ENCODE results near the gene TTC21A. TPM values are rescaled to one million over a fixed set of nuclear protein-coding genes. Genes with fewer than 3 reads are reported as not detected.
"Not testable (repeated sequence)": the region's sequence is repeated elsewhere in the genome, so short reads cannot be mapped to it uniquely, and the experiment has no call there.

TTC21A gene
- total RNA-seq, 1 donor from 2014 or later = 6.8 TPM

DNA sequence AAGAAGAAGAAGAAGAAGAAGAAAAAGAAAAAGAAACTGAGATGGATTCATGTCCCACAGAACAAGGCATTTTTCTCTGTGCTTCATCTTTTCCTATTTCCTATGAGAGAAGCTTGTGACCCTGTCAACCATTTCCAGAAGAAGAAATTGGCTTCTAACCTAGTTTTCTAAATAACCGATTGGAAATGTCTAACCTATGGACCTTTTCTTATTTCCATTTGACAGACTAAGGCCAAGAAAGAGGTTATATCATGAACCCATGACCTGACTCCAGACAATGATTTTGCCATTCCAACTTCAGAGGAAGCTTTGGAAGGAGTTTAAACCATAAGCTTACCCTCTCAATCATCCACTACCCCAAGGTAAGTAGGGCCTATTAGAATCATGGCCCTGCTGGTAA is 62.2 kb downstream of the TTC21A start:
- Mint-ChIP-seq H3K36me3 (ENCODE audit: low read depth) (no peaks in the 10 kb centered on the region), H3K4me3 (no peak overlapping the region), H3K4me1 (peaks cover 41% of the 10 kb centered on the region), H3K27me3 (ENCODE audit: low read depth) (no peaks in the 10 kb centered on the region), H3K27ac (ENCODE audit: unreplicated experiment) (no peak overlapping the region), H3K9me3 (peaks cover 4% of the 10 kb centered on the region)
- DNase-seq (ENCODE audit: low read depth, low spot score) = no peak
- TF ChIP-seq, protein P1, sequence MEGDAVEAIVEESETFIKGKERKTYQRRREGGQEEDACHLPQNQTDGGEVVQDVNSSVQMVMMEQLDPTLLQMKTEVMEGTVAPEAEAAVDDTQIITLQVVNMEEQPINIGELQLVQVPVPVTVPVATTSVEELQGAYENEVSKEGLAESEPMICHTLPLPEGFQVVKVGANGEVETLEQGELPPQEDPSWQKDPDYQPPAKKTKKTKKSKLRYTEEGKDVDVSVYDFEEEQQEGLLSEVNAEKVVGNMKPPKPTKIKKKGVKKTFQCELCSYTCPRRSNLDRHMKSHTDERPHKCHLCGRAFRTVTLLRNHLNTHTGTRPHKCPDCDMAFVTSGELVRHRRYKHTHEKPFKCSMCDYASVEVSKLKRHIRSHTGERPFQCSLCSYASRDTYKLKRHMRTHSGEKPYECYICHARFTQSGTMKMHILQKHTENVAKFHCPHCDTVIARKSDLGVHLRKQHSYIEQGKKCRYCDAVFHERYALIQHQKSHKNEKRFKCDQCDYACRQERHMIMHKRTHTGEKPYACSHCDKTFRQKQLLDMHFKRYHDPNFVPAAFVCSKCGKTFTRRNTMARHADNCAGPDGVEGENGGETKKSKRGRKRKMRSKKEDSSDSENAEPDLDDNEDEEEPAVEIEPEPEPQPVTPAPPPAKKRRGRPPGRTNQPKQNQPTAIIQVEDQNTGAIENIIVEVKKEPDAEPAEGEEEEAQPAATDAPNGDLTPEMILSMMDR (conservative IDR thresholded peaks at IDR 0.05) = no peak

DNA sequence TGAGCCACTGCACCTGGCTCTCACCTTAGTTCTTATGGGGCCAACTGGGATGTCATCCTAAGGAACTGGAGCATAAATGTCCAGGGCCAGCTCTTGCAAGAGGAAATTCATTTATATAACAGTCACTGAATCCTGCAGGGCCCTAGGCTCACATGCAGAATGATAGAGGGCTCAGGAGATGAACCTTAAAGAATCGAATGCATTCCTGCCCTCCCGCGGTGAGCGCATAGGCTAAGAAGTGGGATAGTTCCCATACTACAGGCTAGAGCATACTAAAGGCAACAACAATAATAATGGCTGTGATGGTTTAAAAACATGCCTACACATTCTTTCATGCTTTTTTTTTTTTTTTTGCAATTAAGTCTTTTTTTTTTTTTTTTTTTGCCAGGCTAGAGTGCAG is 63.0 kb downstream of the TTC21A start:
- Mint-ChIP-seq H3K9me3 (peaks cover 4% of the 10 kb centered on the region), H3K27me3 (ENCODE audit: low read depth) (no peaks in the 10 kb centered on the region), H3K36me3 (ENCODE audit: low read depth) (no peaks in the 10 kb centered on the region), H3K4me3 (no peak overlapping the region), H3K27ac (ENCODE audit: unreplicated experiment) (no peak overlapping the region), H3K4me1 (peaks cover 37% of the 10 kb centered on the region)
- TF ChIP-seq, protein P1 (conservative IDR thresholded peaks at IDR 0.05) = no peak
- no peak for DNase-seq (ENCODE audit: low read depth, low spot score)

DNA sequence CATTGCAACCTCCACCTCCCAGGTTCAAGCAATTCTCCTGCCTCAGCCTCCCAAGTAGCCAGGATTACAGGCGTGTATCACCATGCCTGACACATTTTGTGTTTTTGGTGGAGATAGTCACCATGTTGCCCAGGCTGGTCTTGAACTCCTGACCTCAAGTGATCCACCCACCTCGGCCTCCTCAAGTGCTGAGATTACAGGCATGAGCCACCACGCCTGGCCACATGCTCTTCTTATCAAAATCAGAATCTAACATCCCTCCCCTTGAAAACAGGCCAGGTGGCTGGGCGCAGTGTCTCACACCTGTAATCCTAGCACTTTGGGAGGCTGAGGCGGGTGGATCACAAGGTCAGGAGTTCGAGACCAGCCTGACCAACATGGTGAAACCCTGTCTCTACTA is 63.4 kb downstream of the TTC21A start:
- H3K4me3 Mint-ChIP-seq; H3K27me3 Mint-ChIP-seq (ENCODE audit: low read depth); H3K27ac Mint-ChIP-seq (ENCODE audit: unreplicated experiment); H3K9me3 Mint-ChIP-seq; H3K36me3 Mint-ChIP-seq (ENCODE audit: low read depth); DNase-seq (ENCODE audit: low read depth, low spot score): not testable (repeated sequence)
- H3K4me1 Mint-ChIP-seq = peaks cover 37% of the 10 kb centered on the region

DNA sequence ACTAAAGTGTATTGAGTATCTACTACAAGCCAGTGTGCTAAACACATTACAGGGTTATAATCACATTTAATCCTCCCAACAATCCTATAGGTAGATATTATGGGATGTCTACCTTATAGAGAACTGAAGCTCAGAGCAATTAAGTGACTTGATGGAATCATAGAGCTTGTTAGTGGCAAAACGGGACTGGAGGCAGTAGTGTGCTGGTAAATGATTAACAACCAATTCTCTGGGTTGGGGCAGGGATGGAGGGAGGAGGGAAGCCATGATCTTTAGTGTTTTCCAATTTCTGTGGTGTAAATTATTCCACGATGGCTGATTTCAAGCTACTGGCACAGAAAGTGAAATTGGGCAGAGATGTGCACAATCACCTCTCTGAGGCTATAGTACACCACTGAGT is 64.4 kb downstream of the TTC21A start:
- Mint-ChIP-seq H3K4me3 (peak overlapping the region; percentile 1), H3K27ac (ENCODE audit: unreplicated experiment) (no peak overlapping the region), H3K9me3 (peaks cover 4% of the 10 kb centered on the region), H3K27me3 (ENCODE audit: low read depth) (no peaks in the 10 kb centered on the region), H3K36me3 (ENCODE audit: low read depth) (no peaks in the 10 kb centered on the region), H3K4me1 (peaks cover 36% of the 10 kb centered on the region)
- DNase-seq (ENCODE audit: low read depth, low spot score) = no peak
- TF ChIP-seq, protein P1 (conservative IDR thresholded peaks at IDR 0.05) = no peak

DNA sequence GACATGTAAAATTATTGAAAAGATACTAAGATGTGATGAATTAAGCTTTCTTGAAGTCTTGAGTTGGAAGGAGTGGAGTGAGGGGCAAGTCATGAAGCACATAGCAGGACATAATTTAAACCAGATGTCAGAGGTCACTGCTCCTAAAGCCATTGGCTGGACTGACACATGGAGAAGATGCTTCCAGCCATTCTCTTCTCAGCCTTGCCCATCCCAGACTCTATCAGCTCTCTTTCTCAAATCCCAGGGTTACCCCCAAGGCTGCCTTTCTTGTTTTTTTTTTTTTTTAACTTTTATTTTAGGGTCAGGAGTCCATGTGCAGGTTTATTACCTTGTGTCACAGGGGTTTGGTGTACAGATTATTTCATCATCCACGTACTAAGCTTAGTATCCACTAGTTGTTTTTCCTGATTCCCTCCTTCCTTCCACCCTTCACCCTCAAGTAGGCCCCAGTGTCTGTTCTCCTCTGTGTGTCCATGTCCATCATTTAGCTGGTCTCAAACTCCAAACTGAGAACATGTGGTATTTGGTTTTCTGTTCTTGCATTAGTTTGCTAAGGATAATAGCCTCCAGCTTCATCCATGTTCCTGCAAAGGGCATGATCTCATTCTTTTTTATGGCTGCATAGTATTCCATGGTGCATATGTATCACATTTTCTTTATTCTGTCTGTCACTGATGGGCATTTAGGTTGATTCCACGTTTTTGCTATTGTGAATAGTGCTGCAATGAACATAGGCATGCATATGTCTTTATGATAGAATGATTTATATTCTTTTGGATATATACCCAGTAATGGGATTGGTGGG is 66.0 kb downstream of the TTC21A start:
- TF ChIP-seq, protein P1 (conservative IDR thresholded peaks at IDR 0.05) = no peak
- Mint-ChIP-seq H3K9me3 (peaks cover 4% of the 10 kb centered on the region), H3K27me3 (ENCODE audit: low read depth) (peaks cover 2% of the 10 kb centered on the region), H3K36me3 (ENCODE audit: low read depth) (no peaks in the 10 kb centered on the region), H3K27ac (ENCODE audit: unreplicated experiment) (no peak overlapping the region), H3K4me1 (peaks cover 36% of the 10 kb centered on the region), H3K4me3 (no peak overlapping the region)
- DNase-seq (ENCODE audit: low read depth, low spot score) = no peak

DNA sequence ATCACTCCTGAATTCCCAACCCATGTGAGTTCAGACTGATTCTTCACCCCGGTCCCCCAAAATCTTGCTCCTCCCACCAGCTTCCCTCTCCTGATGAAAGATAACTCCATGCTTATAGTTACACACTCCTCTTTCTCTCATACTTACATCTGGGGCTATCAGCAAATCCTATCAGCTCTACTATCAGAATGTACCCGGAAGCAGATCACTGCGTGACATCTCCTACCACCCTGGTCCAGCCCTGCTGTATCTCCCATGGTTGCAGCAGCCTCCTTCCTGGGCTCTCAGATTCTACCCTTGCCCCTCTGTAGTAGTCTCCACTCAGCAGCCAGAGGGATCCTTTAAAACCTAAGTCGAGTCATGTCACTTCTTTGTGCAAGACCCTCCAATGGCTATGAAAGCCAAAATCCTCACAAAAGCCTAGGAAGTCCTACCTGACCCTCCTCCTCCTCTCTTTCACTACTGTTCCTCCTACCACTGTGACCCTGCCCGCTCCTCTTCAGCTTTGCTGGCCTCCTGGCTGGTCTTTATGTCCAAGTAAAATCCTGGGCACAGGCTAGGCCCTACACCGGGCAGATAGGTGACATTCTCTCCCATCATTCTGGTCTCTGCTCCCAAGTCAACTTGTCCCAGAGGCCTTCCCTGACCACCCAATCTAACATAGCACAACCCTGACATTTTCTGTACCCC is 68.7 kb downstream of the TTC21A start:
- Mint-ChIP-seq H3K27ac (ENCODE audit: unreplicated experiment) (peak overlapping the region; percentile 91), H3K9me3 (peaks cover 4% of the 10 kb centered on the region), H3K27me3 (ENCODE audit: low read depth) (peaks cover 21% of the 10 kb centered on the region), H3K4me1 (peaks cover 50% of the 10 kb centered on the region), H3K36me3 (ENCODE audit: low read depth) (no peaks in the 10 kb centered on the region), H3K4me3 (peak overlapping the region; percentile 17)
- DNase-seq (ENCODE audit: low read depth, low spot score) = no peak
- TF ChIP-seq, protein P1 (conservative IDR thresholded peaks at IDR 0.05) = no peak
